Left renal cortex interstitium (tissue), 4 donors: ENCODE measurements around the gene CAMKV. TPM values are rescaled to one million over a fixed set of nuclear protein-coding genes. Genes with fewer than 3 reads are reported as not detected.
A peak's percentile ranks its signal among the peaks of the same experiment; 100 is the strongest.
"Not testable (repeated sequence)": the region's sequence is repeated elsewhere in the genome, so short reads cannot be mapped to it uniquely, and the experiment has no call there.

ENCODE experiments used
- DNase-seq, 4 donors: peaks; one replicate each; pipeline ENCODE4 v3.0.0-alpha.2; 2013; ENCODE audit warnings: low read depth in 4 of 4, low spot score in 2 of 4, missing footprints in 1 of 4
- polyA plus RNA-seq, 4 donors: library from polyadenylated mRNA; unstranded; fragments of 120-200 nt; gene quantifications; one replicate each; pipeline ENCODE4 v1.2.1, GENCODE V29; 2013; ENCODE audit not compliant: insufficient read length in 4 of 4

CAMKV gene
- under 1 TPM; 0.08 to 0.43 (median 0.17) TPM for polyA plus RNA-seq

GRCh38 chr3:49869525-49870126 lies at the start of gene CAMKV:
Gene CAMKV, minus strand, starts transcription at chr3:49869906. Its CDS starts 7,518 bp downstream, at chr3:49862388.
- no peak for DNase-seq

DNA sequence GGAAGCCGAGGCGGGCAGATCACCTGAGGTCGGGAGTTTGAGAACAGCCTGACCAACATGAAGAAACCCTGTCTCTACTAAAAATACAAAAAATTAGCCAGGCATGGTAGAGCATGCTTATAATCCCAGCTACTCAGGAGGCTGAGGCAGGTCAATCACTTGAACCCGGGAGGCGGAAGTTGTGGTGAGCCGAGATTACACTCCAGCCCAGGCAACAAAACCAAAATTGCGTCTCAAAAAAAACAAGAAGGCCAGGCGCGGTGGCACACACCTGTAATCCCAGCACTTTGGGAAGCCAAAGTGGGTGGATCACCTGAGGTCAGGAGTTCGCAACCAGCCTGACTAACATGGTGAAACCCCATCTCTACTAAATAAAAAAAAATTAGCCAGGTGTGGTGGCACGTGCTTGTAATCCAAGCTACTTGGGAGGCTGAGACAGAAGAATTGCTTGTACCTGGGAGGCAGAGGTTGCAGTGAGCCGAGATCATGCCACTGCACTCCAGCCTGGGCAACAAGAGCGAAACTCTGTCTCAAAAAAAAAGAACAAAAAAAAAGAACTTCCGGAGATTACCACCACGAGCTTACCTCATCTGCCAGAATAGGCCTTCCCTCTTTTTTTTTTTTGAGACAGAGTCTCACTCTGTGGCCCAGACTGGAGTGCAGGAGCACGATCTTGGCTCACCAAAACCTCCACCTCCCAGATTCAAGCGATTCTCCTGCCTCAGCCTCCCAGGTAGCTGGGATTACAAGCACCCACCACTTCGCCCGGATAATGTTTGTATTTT lies 48.3 kb upstream of the CAMKV start:
- not testable (repeated sequence) for DNase-seq

DNA sequence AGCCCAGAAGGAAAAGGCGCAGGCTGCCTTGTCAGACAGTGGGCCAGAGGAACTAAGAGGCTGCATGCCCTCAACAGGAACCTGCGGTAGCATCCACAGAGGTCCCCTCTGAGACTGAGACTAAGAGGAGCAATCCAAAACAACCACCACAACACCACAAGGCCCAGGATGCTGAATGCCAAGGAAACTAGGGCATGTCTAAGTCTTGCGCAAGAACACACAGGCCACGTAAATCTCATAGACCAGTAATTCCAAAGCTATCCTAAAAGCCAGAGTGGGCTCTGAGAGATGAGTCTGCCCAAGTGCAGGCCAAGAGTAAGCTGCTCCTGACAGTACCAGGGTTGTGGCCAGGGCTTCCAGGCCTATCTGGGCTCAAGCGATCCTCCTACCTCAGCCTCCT lies 47.0 kb upstream of the CAMKV start:
- no peak for DNase-seq

- no peak for DNase-seq
Measured at GRCh38 chr3:49914906-49915305, 45.2 kb upstream of the CAMKV start.

GRCh38 chr3:49912881-49913281 lies 43.2 kb upstream of the CAMKV start:
- DNase-seq: no peak

DNA sequence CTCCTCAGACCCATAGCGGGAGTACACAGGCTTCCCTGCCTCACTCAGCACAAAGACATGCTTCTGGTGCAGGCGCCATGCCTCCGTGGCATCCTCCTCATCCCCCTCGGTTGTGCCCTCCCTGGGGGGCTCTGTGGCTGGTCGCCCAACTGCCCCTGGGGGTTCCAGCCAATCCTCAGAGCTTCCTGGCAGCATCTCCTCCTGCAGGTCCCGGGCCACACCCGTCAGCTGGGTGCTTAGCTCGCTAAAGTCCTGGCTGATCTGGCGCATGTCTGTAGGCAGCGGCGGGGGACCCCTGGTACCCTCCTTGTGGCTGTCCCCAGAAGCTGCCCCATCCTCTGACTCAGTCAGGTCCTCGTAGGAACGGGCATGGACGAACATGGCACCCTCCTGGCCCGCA lies 41.9 kb upstream of the CAMKV start:
- DNase-seq: no peak

- DNase-seq: no peak
Measured at GRCh38 chr3:49911124-49911420, 41.4 kb upstream of the CAMKV start.

- DNase-seq: no peak
Measured at GRCh38 chr3:49910409-49911123, 40.9 kb upstream of the CAMKV start.

- no peak for DNase-seq
Measured at GRCh38 chr3:49908373-49909199, 38.9 kb upstream of the CAMKV start.

GRCh38 chr3:49906073-49906743 lies 36.5 kb upstream of the CAMKV start:
- no peak for DNase-seq

DNA sequence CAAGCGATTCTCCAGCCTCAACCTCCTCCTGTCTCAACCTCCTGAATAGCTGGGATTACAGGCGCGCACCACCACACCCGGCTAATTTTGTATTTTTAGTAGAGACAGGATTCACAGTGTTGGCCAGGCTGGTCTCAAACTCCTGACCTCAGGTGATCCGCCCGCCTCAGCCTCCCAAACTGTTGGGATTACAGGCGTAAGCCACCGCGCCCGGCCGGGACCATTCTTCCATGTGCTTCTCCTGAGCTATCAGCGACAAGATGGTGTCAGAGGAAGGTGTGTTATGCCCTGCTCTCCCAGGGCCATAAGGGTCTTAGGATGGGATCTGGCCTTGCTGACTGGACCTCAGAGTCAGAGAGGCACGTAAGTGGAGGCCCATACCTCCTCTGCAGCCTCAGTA lies 34.7 kb upstream of the CAMKV start:
- not testable (repeated sequence) for DNase-seq

GRCh38 chr3:49903451-49904424 lies 34.0 kb upstream of the CAMKV start, which contains the start of gene MST1R:
Gene MST1R, minus strand, starts transcription at chr3:49903873. Its CDS starts 264 bp downstream, at chr3:49903609.
- peak in 1 of 4 donors; percentile 49 for DNase-seq

- DNase-seq: no peak
Measured at GRCh38 chr3:49902511-49903345, 33.0 kb upstream of the CAMKV start.

DNA sequence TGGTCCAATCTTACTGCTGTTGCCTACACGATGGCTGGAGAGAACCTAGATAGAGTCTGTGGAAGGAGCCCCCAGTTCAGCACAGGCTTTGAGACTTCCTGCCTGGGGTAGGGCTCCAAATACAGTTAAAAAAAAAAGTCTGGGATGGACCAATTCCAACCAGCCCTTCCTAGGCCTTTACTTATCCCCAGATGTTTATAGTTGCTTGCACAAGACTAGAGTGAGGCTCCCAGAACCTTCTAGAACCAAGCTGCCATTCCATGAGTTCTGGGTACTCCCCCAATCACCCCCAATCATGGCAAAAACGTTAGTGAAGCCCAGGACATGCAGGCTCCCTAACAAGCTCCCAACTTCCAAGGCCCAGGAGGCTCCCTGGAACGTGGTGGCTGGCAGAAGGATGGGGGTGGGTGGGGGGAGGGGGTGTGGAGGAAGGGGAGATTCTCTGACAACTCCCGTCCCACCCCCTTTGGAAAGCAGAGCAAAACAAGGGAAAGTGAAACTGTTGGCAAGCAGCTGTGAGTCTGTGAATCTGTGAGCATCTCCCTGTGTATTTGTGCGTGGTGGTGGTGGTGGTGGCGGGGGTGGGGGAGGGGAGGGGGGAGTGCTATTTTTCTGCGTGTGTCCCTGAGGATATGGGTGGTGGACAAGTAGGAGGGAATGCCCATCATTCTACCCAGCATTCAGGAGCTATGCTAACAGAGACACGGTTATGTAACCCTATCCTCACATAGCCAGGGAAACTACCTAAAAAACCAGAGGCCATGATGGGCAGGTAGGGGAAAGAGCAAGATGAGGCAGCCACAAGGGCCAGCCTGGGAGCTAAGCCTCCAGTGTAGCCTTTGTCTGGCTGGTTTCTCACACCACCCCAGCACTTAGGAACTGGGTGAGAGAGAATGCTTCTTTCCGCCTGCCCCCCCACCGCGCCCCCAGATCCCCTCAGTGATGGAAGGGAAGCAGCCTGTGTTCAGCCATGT lies 31.9 kb upstream of the CAMKV start:
- DNase-seq: no peak

DNA sequence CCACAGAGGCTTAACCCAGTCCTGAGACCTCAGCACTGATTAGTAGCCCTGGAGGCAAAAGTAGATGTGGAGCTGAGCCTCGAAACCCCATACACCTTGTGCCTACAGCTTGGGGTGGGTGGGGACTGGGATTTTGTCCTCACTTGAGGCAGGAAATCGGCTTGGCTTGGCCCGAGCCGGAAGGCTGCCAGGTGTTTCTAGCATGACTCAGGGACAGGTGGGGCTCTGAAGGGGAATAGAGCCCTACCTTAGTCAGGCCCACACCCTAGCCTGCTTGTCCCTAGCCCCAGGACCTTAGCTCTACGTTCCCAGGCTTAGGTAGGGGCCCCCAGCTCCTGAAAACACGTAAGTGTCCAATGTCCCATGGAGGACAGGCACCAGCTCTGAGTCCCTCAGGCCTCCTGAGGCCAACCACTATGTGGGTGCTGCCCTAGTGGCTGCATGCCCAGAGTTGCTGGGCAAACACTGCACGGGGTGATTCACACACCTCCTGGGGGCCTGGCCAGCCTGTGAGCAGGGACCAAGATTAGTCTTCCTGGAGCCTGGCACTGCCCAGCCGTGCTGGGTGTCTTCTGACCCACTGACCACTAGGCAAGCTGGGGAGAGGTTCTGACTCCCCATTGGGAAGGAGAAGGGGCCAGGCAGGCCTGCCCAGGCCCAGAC lies 30.9 kb upstream of the CAMKV start:
- no peak for DNase-seq

DNA sequence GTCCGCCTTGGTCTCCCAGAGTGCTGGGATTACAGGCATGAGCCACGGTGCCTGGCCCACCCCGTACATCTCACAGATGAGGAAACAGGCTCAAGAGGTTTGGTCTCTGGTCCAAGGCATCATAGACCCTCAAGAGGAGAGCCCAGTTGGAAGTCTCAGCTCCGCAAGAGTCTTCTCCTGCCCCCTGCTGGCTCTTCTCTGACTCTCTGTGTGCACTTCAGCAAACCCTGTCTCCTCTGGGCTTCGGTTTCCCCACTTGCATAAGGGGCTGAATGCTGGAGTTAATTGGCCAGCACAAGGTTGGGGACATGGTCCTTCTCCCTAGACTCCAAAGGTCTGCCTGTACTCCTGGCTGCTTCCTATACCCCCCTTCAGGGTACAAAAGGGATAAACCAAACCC lies 30.1 kb upstream of the CAMKV start:
- DNase-seq: no peak
